Activated T-cell treated with anti-CD3 and anti-CD28 coated beads for 48 hours (primary cell): Measurements from ENCODE around the gene LIX1L.
"Not testable (repeated sequence)": the region's sequence is repeated elsewhere in the genome, so short reads cannot be mapped to it uniquely, and the experiment has no call there.

Experiments used
- DNase-seq: peaks from one replicate; pipeline ENCODE4 v3.0.0-alpha.2; 2020; ENCODE audit warnings: low read depth

Gene LIX1L

GRCh38 chr1:145936247-145936646 lies 21.6 kb downstream of the LIX1L start:
- no peak for DNase-seq

- no peak for DNase-seq
Measured at GRCh38 chr1:145935708-145936107, 22.1 kb downstream of the LIX1L start.

GRCh38 chr1:145932522-145933009 lies 25.3 kb downstream of the LIX1L start:
- not testable (repeated sequence) for DNase-seq

GRCh38 chr1:145927916-145928643 lies 29.7 kb downstream of the LIX1L start:
- no peak for DNase-seq

- DNase-seq: peak; percentile 83
Measured at GRCh38 chr1:145927063-145927886, 30.5 kb downstream of the LIX1L start, which contains the start of gene RBM8A. RBM8A (minus strand) TSS chr1:145927484; CDS start chr1:145927426, 58 bp downstream.

- peak; percentile 42 for DNase-seq
Measured at GRCh38 chr1:145926686-145927062, 31.1 kb downstream of the LIX1L start.

GRCh38 chr1:145922266-145922665 lies 35.6 kb downstream of the LIX1L start:
- no peak for DNase-seq

- not testable (repeated sequence) for DNase-seq
Measured at GRCh38 chr1:145920297-145920696, 37.5 kb downstream of the LIX1L start.

- DNase-seq: no peak
Measured at GRCh38 chr1:145918992-145919939, 38.6 kb downstream of the LIX1L start.

GRCh38 chr1:145918144-145918991 lies 39.4 kb downstream of the LIX1L start, which contains the start of gene PEX11B:
PEX11B (minus strand) TSS chr1:145918717; CDS start chr1:145918688, 29 bp downstream.
- DNase-seq: peak; percentile 89

GRCh38 chr1:145917595-145917994 lies 40.2 kb downstream of the LIX1L start:
- no peak for DNase-seq

GRCh38 chr1:145916745-145917144 lies 41.1 kb downstream of the LIX1L start:
- DNase-seq: no peak

GRCh38 chr1:145912128-145912641 lies 45.6 kb downstream of the LIX1L start:
- no peak for DNase-seq

GRCh38 chr1:145908653-145909052 lies 49.2 kb downstream of the LIX1L start:
- no peak for DNase-seq

- no peak for DNase-seq
Measured at GRCh38 chr1:145906954-145907753, 50.7 kb downstream of the LIX1L start.

- no peak for DNase-seq
Measured at GRCh38 chr1:145901312-145902021, 56.4 kb downstream of the LIX1L start.

GRCh38 chr1:145898756-145899155 lies 59.1 kb downstream of the LIX1L start:
- DNase-seq: no peak

GRCh38 chr1:145897969-145898368 lies 59.8 kb downstream of the LIX1L start:
- DNase-seq: no peak

GRCh38 chr1:145895471-145895870 lies 62.3 kb downstream of the LIX1L start:
- no peak for DNase-seq
